SK-N-SH (cell line): ENCODE results near the gene C4orf36. TPM values are rescaled to one million over a fixed set of nuclear protein-coding genes. Genes with fewer than 3 reads are reported as not detected.

Experiments used
- CTCF ChIA-PET: fragments of 300-600, 350-600 bp; formaldehyde crosslinking; extraction: SDS; loops from one replicate; lab custom pipeline; 2021; lab: Yijun Ruan, JAX
- POLR2A ChIA-PET: fragments of 350-600 bp; sonication (Branson Sonifier 250); formaldehyde crosslinking; extraction: SDS; loops from one replicate; lab custom pipeline; 2020; ENCODE audit warnings: antibody characterized with exemption, inconsistent platforms; lab: Yijun Ruan, JAX
- DNase-seq: peaks from one replicate; pipeline ENCODE4 v3.0.0; 2012
- H2AFZ ChIP-seq: fragments of 200-600 bp; sonication (generic); 2 replicates; pipeline ENCODE4 v1.8.1; 2016; ENCODE audit warnings: antibody characterized with exemption, mild to moderate bottlenecking, low read depth
- H3F3A ChIP-seq: fragments of 200-600 bp; sonication (generic); replicated peaks from 2 replicates; pipeline ENCODE3; 2016; ENCODE audit warnings: antibody characterized with exemption, mild to moderate bottlenecking; ENCODE audit not compliant: insufficient read depth
- H3K27ac ChIP-seq, 2 experiments: fragments of 200-500 bp in 1 of 2; fragments of 200-600 bp in 1 of 2; sonication (Bioruptor generic) in 1 of 2; sonication (generic), shearing (Covaris generic) in 1 of 2; 2 replicates each; pipeline versions ENCODE4 v1.5.1 to v1.6.1; 2014 to 2016; ENCODE audit warnings: low read depth in 2 of 2, inconsistent platforms in 1 of 2, low read length in 1 of 2, mild to moderate bottlenecking in 1 of 2, mixed read lengths in 1 of 2
- H3K27me3 ChIP-seq: fragments of 200-600 bp; sonication (generic), shearing (Covaris generic); 2 replicates; pipeline ENCODE4 v1.6.1; 2016; ENCODE audit warnings: mixed run types; ENCODE audit not compliant: insufficient read depth
- H3K36me3 ChIP-seq, 2 experiments: fragments of 200-500 bp in 1 of 2; fragments of 200-600 bp in 1 of 2; sonication (Bioruptor generic) in 1 of 2; sonication (generic) in 1 of 2; replicated peaks in 1 of 2; 2 replicates each; pipeline versions ENCODE3 to v1.5.1; 2014 to 2016; ENCODE audit warnings: low read length in 1 of 2, mild to moderate bottlenecking in 1 of 2; ENCODE audit not compliant: insufficient read depth in 2 of 2, control insufficient read depth in 1 of 2
- H3K4me1 ChIP-seq, 2 experiments: fragments of 200-500 bp in 1 of 2; fragments of 200-600 bp in 1 of 2; sonication (Bioruptor generic) in 1 of 2; sonication (generic), shearing (Covaris generic) in 1 of 2; 2 replicates each; pipeline versions ENCODE4 v1.5.1 to v1.6.1; 2014 to 2016; ENCODE audit warnings: low read depth in 1 of 2, low read length in 1 of 2, mixed run types in 1 of 2; ENCODE audit not compliant: insufficient read depth in 2 of 2, control insufficient read depth in 1 of 2
- H3K4me2 ChIP-seq: fragments of 200-600 bp; sonication (generic), shearing (Covaris generic); 2 replicates; pipeline ENCODE4 v1.6.1; 2017; ENCODE audit warnings: mixed run types
- H3K4me3 ChIP-seq, 2 experiments: fragments of 200-500 bp in 1 of 2; fragments of 200-600 bp in 1 of 2; sonication (Bioruptor generic) in 1 of 2; sonication (generic), shearing (Covaris generic) in 1 of 2; 2 replicates each; pipeline versions ENCODE4 v1.5.1 to v1.8.1; 2014 to 2016; ENCODE audit warnings: low read depth in 2 of 2, inconsistent platforms in 1 of 2, low read length in 1 of 2, mild to moderate bottlenecking in 1 of 2, mixed read lengths in 1 of 2, moderate library complexity in 1 of 2
- H3K79me2 ChIP-seq: fragments of 200-600 bp; sonication (generic); 2 replicates; pipeline ENCODE4 v1.8.1; 2017; ENCODE audit warnings: mild to moderate bottlenecking; ENCODE audit not compliant: insufficient read depth
- H3K9ac ChIP-seq: fragments of 200-600 bp; sonication (generic); 2 replicates; pipeline ENCODE4 v1.6.1; 2017; ENCODE audit warnings: mixed run types
- H3K9me2 ChIP-seq: fragments of 200-600 bp; sonication (generic); 2 replicates; pipeline ENCODE4 v1.6.1; 2017; ENCODE audit warnings: mixed run types
- H3K9me3 ChIP-seq: fragments of 200-600 bp; sonication (generic); 2 replicates; pipeline ENCODE4 v1.6.1; 2017; ENCODE audit warnings: mixed run types, mild to moderate bottlenecking, moderate library complexity
- H4K20me1 ChIP-seq: fragments of 200-600 bp; sonication (generic); 2 replicates; pipeline ENCODE4 v1.6.1; 2017; ENCODE audit warnings: mild to moderate bottlenecking, mixed run types; ENCODE audit not compliant: insufficient read depth
- CHD2 ChIP-seq: fragments of 150-350 bp; IDR thresholded peaks from 2 replicates; pipeline ENCODE4 v1.6.1; 2018; ENCODE audit warnings: low read length; ENCODE audit not compliant: partially characterized antibody
- FOSL2 ChIP-seq: IDR thresholded peaks from 2 replicates; pipeline ENCODE4 v1.4.0; 2012; ENCODE audit warnings: low read depth, mild to moderate bottlenecking, moderate library complexity, borderline replicate concordance
- MAX ChIP-seq: IDR thresholded peaks from 2 replicates; pipeline ENCODE4 v1.4.0; 2012; ENCODE audit warnings: low read depth
- RXRA ChIP-seq: IDR thresholded peaks from 2 replicates; pipeline ENCODE4 v1.4.0; 2012; ENCODE audit warnings: low read depth, mild to moderate bottlenecking, borderline replicate concordance
- TAF1 ChIP-seq: IDR thresholded peaks from 2 replicates; pipeline ENCODE4 v1.6.1; 2012; ENCODE audit warnings: low read depth, mild to moderate bottlenecking, low read length, moderate library complexity, borderline replicate concordance
- YY1 ChIP-seq: IDR thresholded peaks from 2 replicates; pipeline ENCODE4 v1.4.0; 2012; ENCODE audit warnings: low read depth, mild to moderate bottlenecking
- WGBS: methylation state at CpG from one replicate; pipeline ENCODE4 v1.1.6; 2017; ENCODE audit warnings: low lambda C conversion rate; 5-methylcytosine and 5-hydroxymethylcytosine counted together
- polyA plus RNA-seq, 3 experiments: library from polyadenylated mRNA; depleted of rRNA; stranded (reverse); fragments of >200 nt; gene quantifications; 2 replicates each; pipeline ENCODE4 v1.2.3, GENCODE V29; 2012
- TF ChIP-seq, protein P1 (sequence below): IDR thresholded peaks from 2 replicates; pipeline ENCODE4; 2012

C4orf36 gene
- polyA plus RNA-seq, 1 of the 3 experiments (the other 2 are of a cell fraction): 0.71 TPM

- Histone ChIP-seq H3K27ac (no peak overlapping the region), H3K79me2 (peaks cover 4% of the 10 kb centered on the region; the same call in 1 of the 2 replicates), H3F3A (peaks cover 10% of the 10 kb centered on the region), H2AFZ (no peak overlapping the region), H3K4me3 (no peak overlapping the region), H4K20me1 (no peaks in the 10 kb centered on the region), H3K4me2 (no peak overlapping the region), H3K9me2 (no peaks in the 10 kb centered on the region), H3K27me3 (no peaks in the 10 kb centered on the region), H3K36me3 (no peaks in the 10 kb centered on the region), H3K9me3 (no peaks in the 10 kb centered on the region), H3K4me1 (peaks cover under 1 to 9% of the 10 kb centered on the region in 2 experiments; a peak in 3 of 4 replicates), H3K9ac (no peak overlapping the region)
- no peak for DNase-seq
- POLR2A ChIA-PET: no interaction called here
- 92% methylated on average over 4 of the region's 4 CpGs for WGBS
- CTCF ChIA-PET: interaction anchor here (1.2 to 2.1 kb wide), 3 partner anchors 8 to 437 kb away, joined by 3 to 11 read pairs (median 4); no protein-coding TSS in a partner anchor
- TF ChIP-seq MAX (no peak), FOSL2 (no peak), YY1 (no peak), CHD2 (no peak), TAF1 (no peak)
- TF ChIP-seq, protein P1, sequence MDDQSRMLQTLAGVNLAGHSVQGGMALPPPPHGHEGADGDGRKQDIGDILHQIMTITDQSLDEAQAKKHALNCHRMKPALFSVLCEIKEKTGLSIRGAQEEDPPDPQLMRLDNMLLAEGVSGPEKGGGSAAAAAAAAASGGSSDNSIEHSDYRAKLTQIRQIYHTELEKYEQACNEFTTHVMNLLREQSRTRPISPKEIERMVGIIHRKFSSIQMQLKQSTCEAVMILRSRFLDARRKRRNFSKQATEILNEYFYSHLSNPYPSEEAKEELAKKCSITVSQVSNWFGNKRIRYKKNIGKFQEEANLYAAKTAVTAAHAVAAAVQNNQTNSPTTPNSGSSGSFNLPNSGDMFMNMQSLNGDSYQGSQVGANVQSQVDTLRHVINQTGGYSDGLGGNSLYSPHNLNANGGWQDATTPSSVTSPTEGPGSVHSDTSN: no peak
Observed at GRCh38 chr4:86938771-86939520, 46.7 kb upstream of the C4orf36 start.

DNA sequence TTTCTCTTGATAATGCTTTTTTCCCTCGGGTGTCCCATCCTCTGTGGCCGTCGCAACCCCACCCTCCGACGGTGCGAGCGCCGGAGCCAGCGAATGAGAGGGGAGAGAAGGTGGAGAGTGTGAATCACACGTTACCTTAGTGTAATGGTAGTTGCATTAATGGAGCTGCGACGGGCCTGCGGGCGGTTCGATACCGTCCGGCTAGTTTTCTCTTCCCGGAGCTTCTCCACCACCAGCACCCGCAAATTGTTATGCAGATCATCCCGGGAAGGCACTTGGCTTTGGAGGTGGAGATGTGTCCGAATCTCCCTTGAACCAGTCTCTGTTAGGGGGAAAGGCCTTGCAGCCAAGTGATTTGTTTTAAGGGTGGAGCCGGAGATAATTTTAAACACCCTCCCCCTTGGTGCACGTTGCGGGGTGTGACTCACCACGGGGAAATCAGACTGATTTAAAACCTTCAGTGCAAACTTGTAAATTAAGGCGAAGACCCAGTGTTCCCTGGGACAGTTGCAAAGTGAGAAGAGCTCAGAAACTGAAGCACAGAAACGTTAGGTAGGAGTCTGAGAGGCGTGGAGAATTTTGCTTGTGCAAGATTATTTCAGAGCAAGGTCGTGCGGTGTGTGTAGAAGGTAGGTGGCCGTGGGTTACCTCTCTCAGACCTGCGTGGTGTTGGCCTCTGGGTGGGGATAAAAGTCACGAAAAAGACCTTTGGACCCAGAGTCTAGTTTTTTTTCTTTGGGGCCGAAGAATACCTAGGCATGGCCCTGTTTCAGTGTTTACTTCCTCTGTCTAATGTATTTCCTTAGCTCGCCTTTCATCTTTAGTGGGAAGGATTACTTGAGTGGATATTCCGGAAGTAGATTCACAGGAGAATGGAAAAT lies 43.9 kb upstream of the C4orf36 start:
- peaks cover 4% of the 10 kb centered on the region; the same call in 1 of the 2 replicates for H3K79me2 ChIP-seq
- no peak for DNase-seq

More for the DNA sequence above, 43.9 kb upstream of the C4orf36 start:
- Histone ChIP-seq H4K20me1 (no peaks in the 10 kb centered on the region), H3K4me3 (peak overlapping the region; percentile 71 to 84), H2AFZ (peak overlapping the region; percentile 99), H3K9me3 (no peaks in the 10 kb centered on the region), H3K4me1 (peaks cover 4 to 11% of the 10 kb centered on the region in 2 experiments; a peak in 3 of 4 replicates), H3K27me3 (no peaks in the 10 kb centered on the region), H3K27ac (peak overlapping the region in 1 of 2 experiments; percentile 78; a peak in 1 of 4 replicates), H3F3A (peaks cover 19% of the 10 kb centered on the region), H3K9me2 (no peaks in the 10 kb centered on the region), H3K4me2 (peak overlapping the region; percentile 88), H3K36me3 (no peaks in the 10 kb centered on the region), H3K9ac (peak overlapping the region; percentile 79)
- POLR2A ChIA-PET: interaction anchor here (0.7 to 1.6 kb wide), 3 partner anchors 70 to 96 kb away, joined by 3 to 14 read pairs (median 3); no protein-coding TSS in a partner anchor
- TF ChIP-seq MAX: 0 out of 2 replicates have a peak, but pooled peaks have one; percentile 6
- no peak for TF ChIP-seq RXRA
- CTCF ChIA-PET: interaction anchor here (1.0 to 2.7 kb wide), 6 partner anchors 10 to 157 kb away, joined by 3 to 22 read pairs (median 4); no protein-coding TSS in a partner anchor
- WGBS: 50% methylated on average over 36 of the region's 36 CpGs
